Suppressor macrophage treated with lipopolysaccharide for 4 hours (primary cell): ENCODE data around the gene FBXW4.

Source experiments
- DNase-seq: peaks from one replicate; pipeline ENCODE4 v3.0.0-alpha.2; 2020

FBXW4 gene

GRCh38 chr10:101578803-101579515, 116.0 kb downstream of the FBXW4 start:
- DNase-seq: no peak

- DNase-seq: no peak
Measured at GRCh38 chr10:101578192-101578591, 116.8 kb downstream of the FBXW4 start.

- DNase-seq: no peak
Measured at GRCh38 chr10:101577121-101577871, 117.7 kb downstream of the FBXW4 start.

GRCh38 chr10:101576211-101576863, 118.6 kb downstream of the FBXW4 start:
- no peak for DNase-seq

- no peak for DNase-seq
Measured at GRCh38 chr10:101575580-101576210, 119.3 kb downstream of the FBXW4 start.

- DNase-seq: no peak
Measured at GRCh38 chr10:101575091-101575490, 119.9 kb downstream of the FBXW4 start.

- no peak for DNase-seq
Measured at GRCh38 chr10:101573885-101574753, 120.9 kb downstream of the FBXW4 start.

GRCh38 chr10:101572785-101573184, 122.2 kb downstream of the FBXW4 start:
- DNase-seq: no peak

- no peak for DNase-seq
Measured at GRCh38 chr10:101572126-101572525, 122.8 kb downstream of the FBXW4 start.

GRCh38 chr10:101571271-101571925, 123.6 kb downstream of the FBXW4 start:
- DNase-seq: no peak

- peak; percentile 14 for DNase-seq
Measured at GRCh38 chr10:101570428-101571270, 124.3 kb downstream of the FBXW4 start.

- DNase-seq: peak; percentile 88
Measured at GRCh38 chr10:101569622-101570427, 125.1 kb downstream of the FBXW4 start.

GRCh38 chr10:101569323-101569621, 125.7 kb downstream of the FBXW4 start:
- DNase-seq: no peak

- DNase-seq: no peak
Measured at GRCh38 chr10:101568054-101568745, 126.8 kb downstream of the FBXW4 start.

GRCh38 chr10:101567165-101568006, 127.6 kb downstream of the FBXW4 start:
- no peak for DNase-seq

- no peak for DNase-seq
Measured at GRCh38 chr10:101566333-101567164, 128.4 kb downstream of the FBXW4 start.

GRCh38 chr10:101565936-101566332, 129.0 kb downstream of the FBXW4 start:
- no peak for DNase-seq
